Right lobe of liver (tissue), 6 donors: Measurements from ENCODE around the gene COPZ1. TPM values are rescaled to one million over a fixed set of nuclear protein-coding genes. Genes with fewer than 3 reads are reported as not detected.

Source experiments
- ATAC-seq, 4 donors: fragments of 200-7000 bp; cut with Tn5 transposase; one replicate each; pipeline ENCODE4 v1.9.1; 2020; ENCODE audit warnings: mild to moderate bottlenecking in 4 of 4, moderate library complexity in 4 of 4
- DNase-seq, 3 donors: peaks; one replicate each; pipeline ENCODE4 v3.0.0-alpha.2; 2020
- H3K27ac ChIP-seq, 3 donors: fragments of 200-600 bp; one replicate each; pipeline ENCODE4 v1.8.0; 2022
- H3K27me3 ChIP-seq, 2 donors: fragments of 200-600 bp; one replicate each; pipeline ENCODE4 v1.8.0; 2022
- H3K36me3 ChIP-seq, 4 donors: fragments of 200-600 bp; sonication (generic) in 1 of 4; one replicate each; pipeline versions ENCODE4 v1.5.1 to v1.8.0; 2017 to 2022; ENCODE audit warnings: control low read depth in 1 of 4
- H3K4me1 ChIP-seq, 4 donors: fragments of 200-600 bp; sonication (generic) in 1 of 4; one replicate each; pipeline versions ENCODE4 v1.5.1 to v1.8.0; 2017 to 2022; ENCODE audit warnings: control low read depth in 1 of 4
- H3K4me3 ChIP-seq, 3 donors: fragments of 200-600 bp; one replicate each; pipeline ENCODE4 v1.8.0; 2022
- H3K9me3 ChIP-seq, 4 donors: fragments of 200-600 bp; sonication (generic) in 1 of 4; one replicate each; pipeline versions ENCODE4 v1.5.1 to v1.8.0; 2017 to 2022; ENCODE audit warnings: control low read depth in 1 of 4
- CTCF ChIP-seq, 4 donors: fragments of 200-600 bp in 3 of 4; fragments of 450-650 bp in 1 of 4; IDR thresholded peaks; one replicate each; pipeline versions ENCODE4 v1.5.1 to v1.8.0; 2016 to 2022; ENCODE audit warnings: antibody characterized with exemption in 4 of 4, mild to moderate bottlenecking in 2 of 4
- POLR2A ChIP-seq: fragments of 450-650 bp; IDR thresholded peaks from one replicate; pipeline ENCODE4 v1.6.1; 2017; ENCODE audit warnings: antibody characterized with exemption, mild to moderate bottlenecking
- WGBS: methylation state at CpG from one replicate; pipeline ENCODE4 v1.1.6; 2018; ENCODE audit warnings: low coverage, low lambda C conversion rate; ENCODE audit not compliant: insufficient coverage; ENCODE audit errors: missing lambda C conversion rate; 5-methylcytosine and 5-hydroxymethylcytosine counted together
- intact Hi-C, 2 donors: fragments of 100-400 bp; cut with DNase I; formaldehyde crosslinking; loops; one replicate each; pipeline versions ENCODE4 v1.11.2 to v1.14.1; 2022
- microRNA counts: library from miRNA; unstranded; fragments of <30 nt; microRNA quantifications from one replicate; lab custom pipeline; 2016
- microRNA-seq, 2 donors: library from miRNA; unstranded; fragments of <30 nt; microRNA quantifications; one replicate each; pipeline ENCODE4, GENCODE V29; 2019 to 2020
- small RNA-seq, 2 experiments: library from RNA; depleted of rRNA; stranded (forward); fragments of <200 nt; gene quantifications; one replicate each; pipeline ENCODE3, GENCODE V24; 2016
- total RNA-seq, 6 experiments: library from RNA; depleted of rRNA in 2 of 6; stranded (reverse); fragments of >200 nt in 2 of 6; fragmentation: NEBNext Ultra II Directional in 3 of 6; extraction: Animal tissue kit (Norgen Biotek cat#: 25700) in 3 of 6; gene quantifications; one replicate each; pipeline versions ENCODE4 v1.1.0 to v1.2.4, GENCODE V29; 2016 to 2023
- donor health status: DM: no; HTN: yes; CAD: no.
- donor health status: DM: no; HTN: no; CAD: no.
- donor health status: DM: no; HTN: no; CAD: no.
- donor health status: DM: no; HTN: yes; CAD: no.
- donor health status: DM: no; HTN: yes; CAD: no.

Gene COPZ1
- total RNA-seq, 6 experiments from 2014 or later, result 67.3 to 89.2 (median 74.9) TPM

- no peak overlapping the region for H3K4me3 ChIP-seq
- peak; percentile 78 to 88 (median 85) for DNase-seq
- no peaks in the 10 kb centered on the region for H3K4me1 ChIP-seq
- ATAC-seq, result peak; percentile 86 to 93 (median 90)
- peaks cover 28 to 96% (median 63%) of the 10 kb centered on the region in 4 donors for H3K36me3 ChIP-seq
- intact Hi-C loops, result loop anchor here in 1 of 2 donors (5.0 kb wide), 1 partner anchor 43 kb away; no protein-coding TSS in a partner anchor
- H3K27ac ChIP-seq, result no peak overlapping the region
- 61% methylated on average over 5 of the region's 8 CpGs for WGBS
- H3K27me3 ChIP-seq, result no peaks in the 10 kb centered on the region
- TF ChIP-seq POLR2A (no peak), CTCF (IDR thresholded peaks at IDR 0.05) (peak; percentile 98)
- H3K9me3 ChIP-seq, result no peaks in the 10 kb centered on the region
These were observed 74.3 kb downstream of the COPZ1 start for GRCh38 chr12:54398995-54399793.

DNA sequence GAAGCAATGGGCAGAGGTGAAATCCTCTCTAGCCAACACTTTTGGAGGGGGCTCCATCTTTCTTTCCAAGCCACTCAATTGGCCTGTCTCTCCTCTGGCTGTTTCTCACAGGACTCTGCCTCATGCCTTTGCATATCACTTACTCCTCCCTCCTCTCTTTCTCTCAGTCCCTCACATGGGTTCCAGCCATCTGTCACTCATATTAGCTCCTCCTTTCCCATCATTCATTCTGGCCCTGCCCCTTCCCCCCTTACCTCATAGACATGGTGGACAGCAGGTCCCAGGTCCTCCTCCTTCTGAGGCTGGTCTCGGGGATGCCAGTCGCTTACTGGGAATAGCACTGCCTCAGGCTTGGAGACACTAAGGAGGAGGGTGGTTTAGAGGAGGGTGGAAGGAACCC, 76.2 kb downstream of the COPZ1 start:
- Histone ChIP-seq H3K4me3 (no peak overlapping the region), H3K27me3 (no peaks in the 10 kb centered on the region), H3K4me1 (no peaks in the 10 kb centered on the region), H3K9me3 (no peaks in the 10 kb centered on the region), H3K27ac (no peak overlapping the region), H3K36me3 (peaks cover 27 to 98% (median 60%) of the 10 kb centered on the region in 4 donors)
- no peak for ATAC-seq
- TF ChIP-seq POLR2A (no peak), CTCF (IDR thresholded peaks at IDR 0.05) (no peak)
- no peak for DNase-seq
- intact Hi-C loops, result loop anchor here in 1 of 2 donors (5.0 kb wide), 1 partner anchor 36 kb away; no protein-coding TSS in a partner anchor
- 90% methylated on average over 2 of the region's 2 CpGs for WGBS

MicroRNA genes within 50 kb of the gene (microRNA counts, 767-probe panel; counts per million panel counts)
- microRNA hsa-miR-148b-3p (lab: Ali Mortazavi, UCI), result 10,775 counts per million, percentile 59 among the panel's probes with 10 or more counts

Small RNAs within 50 kb of the gene (microRNA-seq; reads per million reads assigned to microRNA genes)
- gene MIR148B, result 349 to 394 reads per million in 2 donors

Small RNAs within 50 kb of the gene (small RNA-seq; reads per million reads assigned to genes)
- gene MIR148B (75.8 to 121 reads per million in 2 experiments), gene RN7SL744P (0 reads per million in 2 experiments), gene RNU6-950P (0 reads per million in 2 experiments)

Other genes with a start within 250 kb of the COPZ1 start
- 10 to 100 TPM; 14.1 to 25.5 (median 22.4) TPM for gene SMUG1, start 136.1 kb upstream of the COPZ1 start, total RNA-seq
- gene CBX5, start 45.0 kb upstream of the COPZ1 start, total RNA-seq, result 10 to 100 TPM; 14.4 to 23.7 (median 20.1) TPM
- gene HNRNPA1, start 44.4 kb upstream of the COPZ1 start, total RNA-seq, result 100 to 1,000 TPM in 5 of 6 experiments, 10 to 100 TPM in 1; 87.3 to 211 (median 161) TPM
- 1 to 10 TPM in 3 of 6 experiments, under 1 TPM in 3; 0.46 to 2.8 (median 0.99) TPM for gene NFE2, start 24.1 kb upstream of the COPZ1 start, total RNA-seq
- under 1 TPM in 1 of 6 experiments, not detected in 5; 0.35 TPM for gene GPR84, start 39.4 kb downstream of the COPZ1 start, total RNA-seq
- 1 to 10 TPM; 2.4 to 9.3 (median 3.7) TPM for gene ZNF385A, start 59.6 kb downstream of the COPZ1 start, total RNA-seq
- gene ITGA5, start 94.1 kb downstream of the COPZ1 start, total RNA-seq, result 10 to 100 TPM; 31.2 to 75.6 (median 35.5) TPM
- under 1 TPM in 1 of 6 experiments, not detected in 5; 0.51 TPM for gene GTSF1, start 148.5 kb downstream of the COPZ1 start, total RNA-seq
- 10 to 100 TPM in 1 of 6 experiments, 1 to 10 TPM in 5; 6.3 to 17.5 (median 7.8) TPM for gene NCKAP1L, start 172.6 kb downstream of the COPZ1 start, total RNA-seq
- gene PDE1B, start 224.5 kb downstream of the COPZ1 start, total RNA-seq, result 1 to 10 TPM in 3 of 6 experiments, under 1 TPM in 3; 0.67 to 1.7 (median 1.0) TPM